Activated T-cell treated with anti-CD3 and anti-CD28 coated beads for 1 hour (primary cell): ENCODE measurements around the gene ELFN1.

Experiments
- DNase-seq: peaks from one replicate; pipeline ENCODE4 v3.0.0-alpha.2; 2020; ENCODE audit warnings: low read depth

The ELFN1 gene

GRCh38 chr7:1742555-1743303, 72.7 kb downstream of the ELFN1 start:
- DNase-seq = peak; percentile 13

GRCh38 chr7:1743481-1744230, 73.6 kb downstream of the ELFN1 start:
- DNase-seq = no peak

GRCh38 chr7:1744296-1745017, 74.4 kb downstream of the ELFN1 start:
- DNase-seq = no peak

- no peak for DNase-seq
Observed at GRCh38 chr7:1745018-1745532, 75.0 kb downstream of the ELFN1 start.

GRCh38 chr7:1745576-1746490, 75.8 kb downstream of the ELFN1 start:
- no peak for DNase-seq

- no peak for DNase-seq
Observed at GRCh38 chr7:1746491-1746975, 76.5 kb downstream of the ELFN1 start.

- DNase-seq = no peak
Observed at GRCh38 chr7:1747004-1747801, 77.1 kb downstream of the ELFN1 start.

- no peak for DNase-seq
Observed at GRCh38 chr7:1748076-1748838, 78.2 kb downstream of the ELFN1 start.

GRCh38 chr7:1748839-1749173, 78.7 kb downstream of the ELFN1 start:
- DNase-seq = no peak

GRCh38 chr7:1749351-1749863, 79.3 kb downstream of the ELFN1 start:
- DNase-seq = no peak

GRCh38 chr7:1749864-1750466, 79.9 kb downstream of the ELFN1 start:
- no peak for DNase-seq

- DNase-seq = no peak
Observed at GRCh38 chr7:1750541-1751021, 80.5 kb downstream of the ELFN1 start.

- DNase-seq = no peak
Observed at GRCh38 chr7:1752111-1752510, 82.0 kb downstream of the ELFN1 start.

GRCh38 chr7:1752771-1753563, 82.9 kb downstream of the ELFN1 start:
- DNase-seq = no peak

GRCh38 chr7:1753564-1753867, 83.4 kb downstream of the ELFN1 start:
- DNase-seq = no peak

- DNase-seq = no peak
Observed at GRCh38 chr7:1754345-1754908, 84.3 kb downstream of the ELFN1 start.

- no peak for DNase-seq
Observed at GRCh38 chr7:1755783-1756625, 85.9 kb downstream of the ELFN1 start.
